Ectodermal cell (in vitro differentiated cells): Measurements from ENCODE around the gene MICU1.
A peak's percentile ranks its signal among the peaks of the same experiment; 100 is the strongest.

Experiments
- H3K27ac ChIP-seq: 2 replicates; pipeline ENCODE4 v1.7.0; 2013; ENCODE audit warnings: mild to moderate bottlenecking, low read depth, low read length; ENCODE audit not compliant: insufficient read depth, poor library complexity, severe bottlenecking
- H3K27me3 ChIP-seq: 2 replicates; pipeline ENCODE4 v1.7.0; 2013; ENCODE audit warnings: mild to moderate bottlenecking, low read length; ENCODE audit not compliant: insufficient read depth, control insufficient read depth, poor library complexity, severe bottlenecking
- H3K36me3 ChIP-seq: one replicate; pipeline ENCODE4 v1.7.0; 2013; ENCODE audit warnings: low read length; ENCODE audit not compliant: control insufficient read depth, insufficient read depth
- H3K4me1 ChIP-seq: one replicate; pipeline ENCODE4 v1.7.0; 2013; ENCODE audit warnings: low read length; ENCODE audit not compliant: control insufficient read depth, insufficient read depth
- H3K4me3 ChIP-seq: 2 replicates; pipeline ENCODE4 v1.7.0; 2013; ENCODE audit warnings: low read depth, low read length, control low read depth; ENCODE audit not compliant: insufficient read depth
- H3K9me3 ChIP-seq: 2 replicates; pipeline ENCODE4 v1.7.0; 2013; ENCODE audit warnings: mild to moderate bottlenecking, low read length, moderate library complexity; ENCODE audit not compliant: control insufficient read depth
- WGBS, 2 experiments: methylation state at CpG; one replicate each; pipeline ENCODE4 v1.1.7; 2013; ENCODE audit warnings: missing lambda C conversion rate in 2 of 2; 5-methylcytosine and 5-hydroxymethylcytosine counted together

Gene MICU1

GRCh38 chr10:72334825-72335393 is 291.0 kb downstream of the MICU1 start:
- Histone ChIP-seq H3K4me1 (peaks cover 55% of the 10 kb centered on the region), H3K36me3 (peaks cover 12% of the 10 kb centered on the region), H3K27ac (peak overlapping the region; percentile 93), H3K27me3 (no peaks in the 10 kb centered on the region), H3K9me3 (no peaks in the 10 kb centered on the region), H3K4me3 (no peak overlapping the region)
- WGBS, 2 experiments = 78 to 85% methylated on average over 16 of the region's 16 CpGs

GRCh38 chr10:72334196-72334824 is 291.6 kb downstream of the MICU1 start:
- Histone ChIP-seq H3K27ac (peak overlapping the region; percentile 93), H3K36me3 (peaks cover 7% of the 10 kb centered on the region), H3K4me1 (peaks cover 61% of the 10 kb centered on the region), H3K9me3 (no peaks in the 10 kb centered on the region), H3K27me3 (no peaks in the 10 kb centered on the region), H3K4me3 (no peak overlapping the region)
- 62% methylated on average over 17 of the region's 17 CpGs for WGBS, 2 experiments

GRCh38 chr10:72333112-72334015 is 292.5 kb downstream of the MICU1 start:
- 95% methylated on average over 19 of the region's 19 CpGs for WGBS, 2 experiments
- H3K27me3 ChIP-seq = no peaks in the 10 kb centered on the region
- peaks cover 7% of the 10 kb centered on the region for H3K36me3 ChIP-seq
- no peaks in the 10 kb centered on the region for H3K9me3 ChIP-seq
- H3K27ac ChIP-seq = peak overlapping the region; percentile 66
- H3K4me1 ChIP-seq = peaks cover 69% of the 10 kb centered on the region
- no peak overlapping the region for H3K4me3 ChIP-seq

- H3K9me3 ChIP-seq = no peaks in the 10 kb centered on the region
- WGBS, 2 experiments = 76 to 80% methylated on average over 12 of the region's 12 CpGs
- H3K4me3 ChIP-seq = no peak overlapping the region
- no peaks in the 10 kb centered on the region for H3K27me3 ChIP-seq
- H3K36me3 ChIP-seq = peaks cover 7% of the 10 kb centered on the region
- peak overlapping the region; percentile 68 for H3K27ac ChIP-seq
- H3K4me1 ChIP-seq = peaks cover 77% of the 10 kb centered on the region
Measured at GRCh38 chr10:72332423-72333111, 293.3 kb downstream of the MICU1 start.

GRCh38 chr10:72331575-72332422 is 294.1 kb downstream of the MICU1 start:
- no peak overlapping the region for H3K4me3 ChIP-seq
- H3K4me1 ChIP-seq = peaks cover 75% of the 10 kb centered on the region
- peaks cover 7% of the 10 kb centered on the region for H3K36me3 ChIP-seq
- H3K27me3 ChIP-seq = no peaks in the 10 kb centered on the region
- 60 to 64% methylated on average over 27 of the region's 27 CpGs for WGBS, 2 experiments
- peak overlapping the region; percentile 68 for H3K27ac ChIP-seq
- no peaks in the 10 kb centered on the region for H3K9me3 ChIP-seq

GRCh38 chr10:72330069-72330426 is 295.8 kb downstream of the MICU1 start:
- Histone ChIP-seq H3K4me3 (no peak overlapping the region), H3K27me3 (no peaks in the 10 kb centered on the region), H3K4me1 (peaks cover 62% of the 10 kb centered on the region), H3K36me3 (no peaks in the 10 kb centered on the region), H3K9me3 (no peaks in the 10 kb centered on the region), H3K27ac (no peak overlapping the region)
- WGBS, 2 experiments = 91 to 97% methylated on average over 2 of the region's 2 CpGs

GRCh38 chr10:72329290-72330068 is 296.4 kb downstream of the MICU1 start:
- Histone ChIP-seq H3K27me3 (no peaks in the 10 kb centered on the region), H3K4me1 (peaks cover 61% of the 10 kb centered on the region), H3K27ac (peak overlapping the region; percentile 50), H3K4me3 (no peak overlapping the region), H3K9me3 (no peaks in the 10 kb centered on the region), H3K36me3 (no peaks in the 10 kb centered on the region)
- WGBS, 2 experiments = 81 to 83% methylated on average over 11 of the region's 11 CpGs

- Histone ChIP-seq H3K27ac (peak overlapping the region; percentile 50), H3K4me1 (peaks cover 62% of the 10 kb centered on the region), H3K9me3 (no peaks in the 10 kb centered on the region), H3K27me3 (no peaks in the 10 kb centered on the region), H3K4me3 (no peak overlapping the region), H3K36me3 (no peaks in the 10 kb centered on the region)
- WGBS, 2 experiments = 56 to 60% methylated on average over 5 of the region's 5 CpGs
Measured at GRCh38 chr10:72328829-72329204, 297.1 kb downstream of the MICU1 start.
